ENCODE results near the gene NTRK3.

Gene NTRK3

DNA sequence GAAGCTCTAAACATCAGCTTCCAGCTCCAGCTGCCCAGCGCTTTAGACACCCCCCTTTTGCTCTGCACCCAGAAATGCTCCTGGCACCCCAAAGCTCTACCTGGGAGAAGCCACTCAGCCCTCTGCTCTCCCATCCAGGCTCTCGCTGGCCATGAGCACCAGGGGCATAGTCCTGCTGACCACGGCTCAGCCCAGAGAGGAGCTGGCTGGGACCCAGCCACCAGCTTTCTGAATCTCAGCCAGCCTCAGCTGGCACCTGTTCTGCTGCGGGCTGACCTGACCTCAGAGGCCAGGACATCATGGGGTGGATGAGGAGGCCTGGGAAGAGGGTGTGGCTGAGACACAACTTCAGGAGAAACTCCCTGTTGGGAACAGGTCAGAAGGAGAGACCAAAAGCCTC, 8.6 kb downstream of the NTRK3 start:
- Histone ChIP-seq H3K9me3 (ENCODE audit: insufficient read depth, low read length, severe bottlenecking) (no peaks in the 10 kb centered on the region), H2AFZ (ENCODE audit: low read depth, low read length) (no peak overlapping the region), H3K4me2 (ENCODE audit: insufficient read depth, low read length) (no peak overlapping the region), H3K27me3 (ENCODE audit: insufficient read depth, low read length, poor library complexity) (no peaks in the 10 kb centered on the region), H3K4me3 (ENCODE audit: low read depth in 1 of 2, low read length in 2 of 2) (no peak overlapping the region), H4K20me1 (ENCODE audit: insufficient read depth, low read length) (no peaks in the 10 kb centered on the region), H3K79me2 (ENCODE audit: insufficient read depth, low read length) (no peaks in the 10 kb centered on the region), H3K36me3 (ENCODE audit: insufficient read depth, low read length) (no peaks in the 10 kb centered on the region), H3K4me1 (ENCODE audit: insufficient read depth, low read length) (peaks cover 10% of the 10 kb centered on the region), H3K27ac (ENCODE audit: low read length) (no peak overlapping the region), H3K9ac (ENCODE audit: low read depth, low read length) (no peak overlapping the region)
- DNase-seq (no peak), ATAC-seq (ENCODE audit: insufficient read depth, low read depth) (no peak)
- no peak for TF ChIP-seq EZH2 (IDR thresholded peaks at IDR 0.05; ENCODE audit: borderline replicate concordance, low read depth, low read length, severe bottlenecking)
- TF ChIP-seq, protein P1, sequence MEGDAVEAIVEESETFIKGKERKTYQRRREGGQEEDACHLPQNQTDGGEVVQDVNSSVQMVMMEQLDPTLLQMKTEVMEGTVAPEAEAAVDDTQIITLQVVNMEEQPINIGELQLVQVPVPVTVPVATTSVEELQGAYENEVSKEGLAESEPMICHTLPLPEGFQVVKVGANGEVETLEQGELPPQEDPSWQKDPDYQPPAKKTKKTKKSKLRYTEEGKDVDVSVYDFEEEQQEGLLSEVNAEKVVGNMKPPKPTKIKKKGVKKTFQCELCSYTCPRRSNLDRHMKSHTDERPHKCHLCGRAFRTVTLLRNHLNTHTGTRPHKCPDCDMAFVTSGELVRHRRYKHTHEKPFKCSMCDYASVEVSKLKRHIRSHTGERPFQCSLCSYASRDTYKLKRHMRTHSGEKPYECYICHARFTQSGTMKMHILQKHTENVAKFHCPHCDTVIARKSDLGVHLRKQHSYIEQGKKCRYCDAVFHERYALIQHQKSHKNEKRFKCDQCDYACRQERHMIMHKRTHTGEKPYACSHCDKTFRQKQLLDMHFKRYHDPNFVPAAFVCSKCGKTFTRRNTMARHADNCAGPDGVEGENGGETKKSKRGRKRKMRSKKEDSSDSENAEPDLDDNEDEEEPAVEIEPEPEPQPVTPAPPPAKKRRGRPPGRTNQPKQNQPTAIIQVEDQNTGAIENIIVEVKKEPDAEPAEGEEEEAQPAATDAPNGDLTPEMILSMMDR (IDR thresholded peaks at IDR 0.05; ENCODE audit: borderline replicate concordance, extremely low read depth, low read length, poor library complexity, severe bottlenecking): no peak

GRCh38 chr15:88246666-88247446, 9.7 kb downstream of the NTRK3 start:
- Histone ChIP-seq H3K27ac (ENCODE audit: low read length) (no peak overlapping the region), H3K4me1 (ENCODE audit: insufficient read depth, low read length) (peaks cover 10% of the 10 kb centered on the region), H3K4me2 (ENCODE audit: insufficient read depth, low read length) (peak overlapping the region; percentile 66), H3K9ac (ENCODE audit: low read depth, low read length) (peak overlapping the region; percentile 42; the same call in 1 of the 2 replicates), H3K27me3 (ENCODE audit: insufficient read depth, low read length, poor library complexity) (no peaks in the 10 kb centered on the region), H3K9me3 (ENCODE audit: insufficient read depth, low read length, severe bottlenecking) (no peaks in the 10 kb centered on the region), H4K20me1 (ENCODE audit: insufficient read depth, low read length) (no peaks in the 10 kb centered on the region), H2AFZ (ENCODE audit: low read depth, low read length) (peak overlapping the region; percentile 88), H3K79me2 (ENCODE audit: insufficient read depth, low read length) (no peaks in the 10 kb centered on the region), H3K4me3 (ENCODE audit: low read depth in 1 of 2, low read length in 2 of 2) (peak overlapping the region in 1 of 2 experiments; percentile 50; a peak in 2 of 4 replicates), H3K36me3 (ENCODE audit: insufficient read depth, low read length) (no peaks in the 10 kb centered on the region)
- no peak for TF ChIP-seq EZH2 (IDR thresholded peaks at IDR 0.05; ENCODE audit: borderline replicate concordance, low read depth, low read length, severe bottlenecking)
- TF ChIP-seq, protein P1 (IDR thresholded peaks at IDR 0.05; ENCODE audit: borderline replicate concordance, extremely low read depth, low read length, poor library complexity, severe bottlenecking): peak; percentile 93
- peak; percentile 93 for ATAC-seq (ENCODE audit: insufficient read depth, low read depth)
- DNase-seq: peak; percentile 75

GRCh38 chr15:88246081-88246480, 10.5 kb downstream of the NTRK3 start:
- Histone ChIP-seq H4K20me1 (ENCODE audit: insufficient read depth, low read length) (no peaks in the 10 kb centered on the region), H3K27me3 (ENCODE audit: insufficient read depth, low read length, poor library complexity) (no peaks in the 10 kb centered on the region), H3K4me1 (ENCODE audit: insufficient read depth, low read length) (peaks cover 10% of the 10 kb centered on the region), H3K27ac (ENCODE audit: low read length) (no peak overlapping the region), H3K4me3 (ENCODE audit: low read depth in 1 of 2, low read length in 2 of 2) (0 out of 4 replicates have a peak overlapping the region, but pooled peaks of 1 of the 2 experiments have one; percentile 50), H3K36me3 (ENCODE audit: insufficient read depth, low read length) (no peaks in the 10 kb centered on the region), H3K9ac (ENCODE audit: low read depth, low read length) (no peak overlapping the region), H3K79me2 (ENCODE audit: insufficient read depth, low read length) (no peaks in the 10 kb centered on the region), H3K9me3 (ENCODE audit: insufficient read depth, low read length, severe bottlenecking) (no peaks in the 10 kb centered on the region), H2AFZ (ENCODE audit: low read depth, low read length) (peak overlapping the region; percentile 88), H3K4me2 (ENCODE audit: insufficient read depth, low read length) (no peak overlapping the region)
- no peak for DNase-seq
- ATAC-seq (ENCODE audit: insufficient read depth, low read depth): no peak
- TF ChIP-seq EZH2 (IDR thresholded peaks at IDR 0.05; ENCODE audit: borderline replicate concordance, low read depth, low read length, severe bottlenecking): no peak
- TF ChIP-seq, protein P1 (IDR thresholded peaks at IDR 0.05; ENCODE audit: borderline replicate concordance, extremely low read depth, low read length, poor library complexity, severe bottlenecking): no peak
